MCF 10A (cell line): ENCODE results near the gene MACF1. TPM values are rescaled to one million over a fixed set of nuclear protein-coding genes. Genes with fewer than 3 reads are reported as not detected.
A peak's percentile ranks its signal among the peaks of the same experiment; 100 is the strongest.

Source experiments
- BruUV-seq: library from RNA; stranded (reverse); fragments of 400-500 nt; replicated peaks from 2 replicates; lab custom pipeline; 2021; lab: Mats Ljungman, UMichigan
- CTCF ChIA-PET: fragments of 300-600 bp; sonication (Branson Sonifier 250); formaldehyde crosslinking; extraction: SDS; loops from one replicate; lab custom pipeline; 2021; ENCODE audit warnings: antibody characterized with exemption, inconsistent platforms; lab: Yijun Ruan, JAX
- POLR2A ChIA-PET: fragments of 300-600, 350-650 bp; sonication (Branson Sonifier 250); formaldehyde crosslinking; extraction: SDS; loops from one replicate; lab custom pipeline; 2020; ENCODE audit warnings: antibody characterized with exemption, inconsistent platforms; lab: Yijun Ruan, JAX
- DNase-seq: peaks from one replicate; pipeline ENCODE4 v3.0.0-alpha.2; 2018; ENCODE audit not compliant: unreplicated experiment
- H3K27ac Mint-ChIP-seq: one replicate; pipeline ENCODE4 v1.8.0; 2022; ENCODE audit warnings: mild to moderate bottlenecking, low read depth, mixed read lengths; ENCODE audit not compliant: unreplicated experiment
- H3K27me3 Mint-ChIP-seq: one replicate; pipeline ENCODE4 v1.8.0; 2022; ENCODE audit warnings: mixed read lengths; ENCODE audit not compliant: insufficient read depth, unreplicated experiment
- H3K36me3 Mint-ChIP-seq: one replicate; pipeline ENCODE4 v1.8.0; 2022; ENCODE audit warnings: mild to moderate bottlenecking, moderate library complexity, mixed read lengths; ENCODE audit not compliant: insufficient read depth, unreplicated experiment
- H3K4me1 Mint-ChIP-seq: one replicate; pipeline ENCODE4 v1.8.0; 2022; ENCODE audit warnings: mixed read lengths; ENCODE audit not compliant: insufficient read depth, unreplicated experiment
- H3K4me3 Mint-ChIP-seq: one replicate; pipeline ENCODE4 v1.8.0; 2022; ENCODE audit warnings: mild to moderate bottlenecking, moderate library complexity, mixed read lengths; ENCODE audit not compliant: unreplicated experiment
- H3K9me3 Mint-ChIP-seq: one replicate; pipeline ENCODE4 v1.8.0; 2022; ENCODE audit warnings: mixed read lengths; ENCODE audit not compliant: unreplicated experiment
- CTCF ChIP-seq: fragments of 200-600 bp; IDR thresholded peaks from one replicate; pipeline ENCODE4 v1.8.0; 2022; ENCODE audit warnings: antibody characterized with exemption, mild to moderate bottlenecking; ENCODE audit not compliant: unreplicated experiment
- intact Hi-C: fragments of 100-400 bp; cut with micrococcal nuclease; formaldehyde crosslinking; loops from 2 replicates; pipeline ENCODE4 v1.14.1; 2022
- total RNA-seq: library from RNA; stranded (reverse); gene quantifications from 2 replicates; pipeline ENCODE4 v1.2.3, GENCODE V29; 2022

Gene MACF1
- total RNA-seq, 1 experiment from 2014 or later, result 188 TPM

DNA sequence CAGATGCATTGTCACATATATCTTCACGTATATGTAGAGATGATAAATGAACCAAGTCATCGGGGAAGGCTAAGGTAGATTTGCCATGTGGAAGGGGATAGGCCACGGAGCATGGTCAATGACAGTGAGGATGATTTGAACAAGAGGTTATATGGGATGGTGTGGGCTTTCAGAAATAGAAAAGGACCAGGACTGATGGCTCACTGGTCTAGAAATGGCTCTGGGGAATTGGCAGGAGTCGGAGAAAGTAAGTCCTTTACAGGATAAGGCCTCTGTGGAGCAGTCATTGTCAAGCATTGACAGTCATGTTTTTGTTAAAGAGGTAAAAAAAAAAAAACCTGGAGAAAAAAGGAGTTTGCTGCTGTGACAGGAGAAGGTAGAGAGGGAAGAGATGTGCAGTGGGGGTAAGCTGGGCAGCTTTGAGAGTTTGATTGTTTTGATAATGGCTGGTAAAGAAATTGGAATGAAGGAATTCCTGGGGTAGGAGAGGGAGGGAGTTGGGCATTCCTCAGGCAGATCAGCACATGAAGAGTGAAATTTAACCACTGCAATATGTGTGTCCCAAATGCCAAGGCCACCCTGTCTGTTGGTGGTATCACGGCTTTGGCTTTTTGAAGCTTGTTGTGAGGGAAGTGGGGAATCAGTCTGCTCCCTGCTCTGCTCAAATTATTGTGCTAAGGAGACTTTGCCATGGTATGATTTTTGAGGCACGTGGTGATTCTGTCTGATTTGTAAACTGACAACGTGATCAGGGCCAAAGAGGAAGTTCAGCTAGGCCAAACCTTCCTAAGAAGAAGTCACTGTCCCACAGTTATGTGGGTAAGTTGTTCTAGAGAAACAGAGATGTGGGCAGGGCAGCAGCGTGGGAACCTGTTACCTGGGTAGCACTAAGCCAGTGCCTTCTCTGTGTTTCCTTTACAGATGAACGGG is 26.0 kb downstream of the MACF1 start:
- POLR2A ChIA-PET, result interaction anchor here (0.9 to 1.1 kb wide), 2 partner anchors 16 to 38 kb away, joined by 3 read pairs; no protein-coding TSS in a partner anchor
- intact Hi-C loops, result no loop called here
- Mint-ChIP-seq H3K27ac (peak overlapping the region; percentile 79), H3K4me3 (no peak overlapping the region), H3K36me3 (no peaks in the 10 kb centered on the region), H3K27me3 (no peaks in the 10 kb centered on the region), H3K4me1 (peaks cover 17% of the 10 kb centered on the region), H3K9me3 (no peaks in the 10 kb centered on the region)
- BruUV-seq, result no TSS peak
- no peak for TF ChIP-seq CTCF
- CTCF ChIA-PET, result interaction anchor here (0.6 to 0.8 kb wide), 4 partner anchors 11 to 376 kb away, joined by 3 to 4 read pairs (median 4); no protein-coding TSS in a partner anchor
- DNase-seq, result no peak

- Mint-ChIP-seq H3K9me3 (no peaks in the 10 kb centered on the region), H3K27ac (no peak overlapping the region), H3K36me3 (peaks cover 4% of the 10 kb centered on the region), H3K4me3 (no peak overlapping the region), H3K27me3 (no peaks in the 10 kb centered on the region), H3K4me1 (peaks cover 9% of the 10 kb centered on the region)
- no peak for TF ChIP-seq CTCF
- no peak for DNase-seq
- no TSS peak for BruUV-seq
- POLR2A ChIA-PET, result interaction anchor here (0.6 to 1.3 kb wide), 5 partner anchors 17 to 211 kb away, joined by 3 to 4 read pairs (median 3); partner anchors contain the start of gene NDUFS5
- intact Hi-C loops, result no loop called here
- CTCF ChIA-PET, result interaction anchor here (0.6 to 1.4 kb wide), 3 partner anchors 104 to 162 kb away, joined by 3 to 6 read pairs (median 4); no protein-coding TSS in a partner anchor
Observed at GRCh38 chr1:39236971-39237370, 32.5 kb downstream of the MACF1 start.

DNA sequence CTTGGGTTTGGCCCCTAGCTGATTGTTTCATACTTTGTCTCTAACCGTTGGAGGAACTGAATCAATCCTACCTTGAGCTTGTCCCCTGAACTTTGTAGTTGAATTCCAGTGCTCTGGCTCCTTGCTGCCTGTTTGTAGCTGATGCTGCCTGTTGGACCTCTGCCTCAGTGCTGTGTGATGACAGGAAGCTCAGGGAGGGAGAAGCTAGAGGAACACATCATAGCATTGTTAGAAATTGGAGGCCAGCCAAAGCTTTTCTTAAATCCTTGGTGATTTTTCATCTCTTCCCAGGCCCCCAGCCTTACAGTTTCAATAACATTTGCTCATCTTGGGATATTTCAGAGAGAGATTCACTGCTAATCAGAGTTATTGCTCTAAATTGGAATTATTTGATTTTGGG is 34.0 kb downstream of the MACF1 start:
- TF ChIP-seq CTCF, result no peak
- peaks cover 9% of the 10 kb centered on the region for H3K4me1 Mint-ChIP-seq
- BruUV-seq, result no TSS peak
- no peaks in the 10 kb centered on the region for H3K27me3 Mint-ChIP-seq
- H3K4me3 Mint-ChIP-seq, result no peak overlapping the region
- intact Hi-C loops, result no loop called here
- peak; percentile 22 for DNase-seq
- no peak overlapping the region for H3K27ac Mint-ChIP-seq
- CTCF ChIA-PET, result interaction anchor here (0.7 to 3.0 kb wide), 6 partner anchors 20 to 153 kb away, joined by 3 to 15 read pairs (median 4); no protein-coding TSS in a partner anchor
- H3K36me3 Mint-ChIP-seq, result peaks cover 4% of the 10 kb centered on the region
- H3K9me3 Mint-ChIP-seq, result no peaks in the 10 kb centered on the region
- POLR2A ChIA-PET, result interaction anchor here (1.1 to 2.3 kb wide), 4 partner anchors 12 to 135 kb away, joined by 3 to 8 read pairs (median 6); partner anchors contain the start of gene MACF1

GRCh38 chr1:39239968-39240367 is 35.5 kb downstream of the MACF1 start:
- no peaks in the 10 kb centered on the region for H3K27me3 Mint-ChIP-seq
- H3K4me1 Mint-ChIP-seq, result peaks cover 9% of the 10 kb centered on the region
- POLR2A ChIA-PET, result no interaction called here
- no TSS peak for BruUV-seq
- no peak for DNase-seq
- no peak overlapping the region for H3K27ac Mint-ChIP-seq
- TF ChIP-seq CTCF, result no peak
- H3K9me3 Mint-ChIP-seq, result no peaks in the 10 kb centered on the region
- H3K36me3 Mint-ChIP-seq, result peaks cover 4% of the 10 kb centered on the region
- intact Hi-C loops, result no loop called here
- no peak overlapping the region for H3K4me3 Mint-ChIP-seq
- CTCF ChIA-PET, result interaction anchor here (3.0 kb wide), 1 partner anchor 18 kb away, joined by 15 read pairs; no protein-coding TSS in a partner anchor
